Muscle of leg (tissue), 11 donors: ENCODE results near the gene CYB5R3. TPM values are rescaled to one million over a fixed set of nuclear protein-coding genes. Genes with fewer than 3 reads are reported as not detected.
"Not testable (repeated sequence)": the region's sequence is repeated elsewhere in the genome, so short reads cannot be mapped to it uniquely, and the experiment has no call there.

Source experiments
- DNase-seq: peaks from one replicate; pipeline ENCODE4 v3.0.0; 2013
- H3K27ac ChIP-seq: one replicate; pipeline ENCODE4 v1.5.1; 2013; ENCODE audit warnings: mild to moderate bottlenecking, low read length, control low read depth
- H3K27me3 ChIP-seq: one replicate; pipeline ENCODE4 v1.6.1; 2013; ENCODE audit warnings: low read length; ENCODE audit not compliant: control insufficient read depth, insufficient read depth
- H3K36me3 ChIP-seq: one replicate; pipeline ENCODE4 v1.6.1; 2013; ENCODE audit warnings: low read length; ENCODE audit not compliant: control insufficient read depth, insufficient read depth
- H3K4me1 ChIP-seq: one replicate; pipeline ENCODE4 v1.6.1; 2013; ENCODE audit warnings: low read length; ENCODE audit not compliant: control insufficient read depth, insufficient read depth
- H3K4me3 ChIP-seq: one replicate; pipeline ENCODE4 v1.5.1; 2013; ENCODE audit warnings: low read length, control low read depth
- H3K9me3 ChIP-seq: replicated peaks from 2 replicates; pipeline ENCODE4 v1.6.1; 2013; ENCODE audit warnings: low read depth, low read length; ENCODE audit not compliant: control insufficient read depth
- WGBS: methylation state at CpG from one replicate; pipeline ENCODE4 v1.1.5; 2013; ENCODE audit warnings: missing lambda C conversion rate; ENCODE audit not compliant: insufficient coverage; 5-methylcytosine and 5-hydroxymethylcytosine counted together
- polyA plus RNA-seq, 8 donors: library from polyadenylated mRNA; unstranded; fragments of 120-200 nt; gene quantifications; one replicate each; pipeline versions ENCODE4 v1.2.1 to v1.2.3, GENCODE V29; 2013; ENCODE audit warnings: inconsistent platforms in 1 of 8, low replicate concordance in 1 of 8; ENCODE audit not compliant: insufficient read length in 8 of 8, insufficient read depth in 1 of 8
- total RNA-seq: library from RNA; stranded (reverse); fragments of 120-200 nt; gene quantifications from one replicate; pipeline ENCODE4 v1.2.4, GENCODE V29; 2013

The CYB5R3 gene
- total and polyA plus RNA-seq, 9 donors: 53.2 to 177 (median 158) TPM

- H3K36me3 ChIP-seq: peaks cover 37% of the 10 kb centered on the region
- not testable (repeated sequence) for H3K27ac ChIP-seq, H3K4me3 ChIP-seq, H3K9me3 ChIP-seq, H3K4me1 ChIP-seq, DNase-seq, H3K27me3 ChIP-seq
- 87% methylated on average over 7 of the region's 21 CpGs for WGBS
Observed at GRCh38 chr22:42574468-42574867, 74.7 kb downstream of the CYB5R3 start.

- H3K27me3 ChIP-seq, H3K27ac ChIP-seq, DNase-seq, H3K4me1 ChIP-seq, H3K9me3 ChIP-seq, H3K4me3 ChIP-seq: not testable (repeated sequence)
- peaks cover 37% of the 10 kb centered on the region for H3K36me3 ChIP-seq
- no CpG with 5 or more reads among the region's 1 CpG for WGBS
Observed at GRCh38 chr22:42574046-42574445, 75.1 kb downstream of the CYB5R3 start.

GRCh38 chr22:42571068-42571467, 78.1 kb downstream of the CYB5R3 start:
- H3K27ac ChIP-seq, H3K4me1 ChIP-seq: not testable (repeated sequence)
- 92% methylated on average over 7 of the region's 12 CpGs for WGBS

GRCh38 chr22:42570580-42570979, 78.6 kb downstream of the CYB5R3 start:
- H3K4me3 ChIP-seq, H3K4me1 ChIP-seq, H3K27me3 ChIP-seq, H3K9me3 ChIP-seq, H3K27ac ChIP-seq, DNase-seq: not testable (repeated sequence)
- peaks cover 26% of the 10 kb centered on the region for H3K36me3 ChIP-seq
- 75% methylated on average over 3 of the region's 9 CpGs for WGBS

More at GRCh38 chr22:42571068-42571467, 78.1 kb downstream of the CYB5R3 start:
- peaks cover 23% of the 10 kb centered on the region for H3K36me3 ChIP-seq
- H3K9me3 ChIP-seq, H3K4me3 ChIP-seq, DNase-seq, H3K27me3 ChIP-seq: not testable (repeated sequence)

- not testable (repeated sequence) for H3K9me3 ChIP-seq, H3K27ac ChIP-seq, DNase-seq, H3K4me3 ChIP-seq, H3K4me1 ChIP-seq, H3K27me3 ChIP-seq
- H3K36me3 ChIP-seq: peaks cover 15% of the 10 kb centered on the region
- 95% methylated on average over 4 of the region's 6 CpGs for WGBS
Observed at GRCh38 chr22:42567950-42568349, 81.2 kb downstream of the CYB5R3 start.

Other genes starting within 250 kb of the CYB5R3 start
- gene NFAM1, start 217.0 kb downstream of the CYB5R3 start, total RNA-seq: 0.62 TPM
- 1 to 10 TPM in 4 of 8 donors, under 1 TPM in 4; 0.70 to 1.2 (median 1.0) TPM for gene NFAM1, start 217.0 kb downstream of the CYB5R3 start, polyA plus RNA-seq
- 33.8 TPM for gene RRP7A, start 129.6 kb downstream of the CYB5R3 start, total RNA-seq
- gene RRP7A, start 129.6 kb downstream of the CYB5R3 start, polyA plus RNA-seq: 10 to 100 TPM; 17.9 to 24.7 (median 20.5) TPM
- 2.4 TPM for gene SERHL2, start 95.4 kb downstream of the CYB5R3 start, total RNA-seq
- gene SERHL2, start 95.4 kb downstream of the CYB5R3 start, polyA plus RNA-seq: 1 to 10 TPM; 2.0 to 4.4 (median 3.0) TPM
- 32.8 TPM for gene POLDIP3, start 34.5 kb downstream of the CYB5R3 start, total RNA-seq
- gene POLDIP3, start 34.5 kb downstream of the CYB5R3 start, polyA plus RNA-seq: 10 to 100 TPM; 49.6 to 68.5 (median 57.7) TPM
- 0.66 TPM for gene ATP5MGL, start 8.8 kb downstream of the CYB5R3 start, total RNA-seq
- under 1 TPM in 1 of 8 donors, not detected in 7; 0.26 TPM for gene ATP5MGL, start 8.8 kb downstream of the CYB5R3 start, polyA plus RNA-seq
- gene A4GALT, start 71.5 kb upstream of the CYB5R3 start, total RNA-seq: 17.0 TPM
- gene A4GALT, start 71.5 kb upstream of the CYB5R3 start, polyA plus RNA-seq: 10 to 100 TPM; 20.0 to 29.8 (median 24.7) TPM
- gene ARFGAP3, start 207.9 kb upstream of the CYB5R3 start, total RNA-seq: 39.3 TPM
- 10 to 100 TPM; 32.2 to 48.3 (median 37.1) TPM for gene ARFGAP3, start 207.9 kb upstream of the CYB5R3 start, polyA plus RNA-seq